GM18873 (cell line): Measurements from ENCODE around the gene ZNF385A.
A peak's percentile ranks its signal among the peaks of the same experiment; 100 is the strongest.

Experiments used
- ATAC-seq: cut with Tn5 transposase; IDR thresholded peaks from one replicate; pipeline ENCODE4 v1.9.1; 2021; ENCODE audit warnings: mild to moderate bottlenecking, moderate library complexity, moderate number of reproducible peaks; ENCODE audit not compliant: unreplicated experiment, low FRiP score

Gene ZNF385A

DNA sequence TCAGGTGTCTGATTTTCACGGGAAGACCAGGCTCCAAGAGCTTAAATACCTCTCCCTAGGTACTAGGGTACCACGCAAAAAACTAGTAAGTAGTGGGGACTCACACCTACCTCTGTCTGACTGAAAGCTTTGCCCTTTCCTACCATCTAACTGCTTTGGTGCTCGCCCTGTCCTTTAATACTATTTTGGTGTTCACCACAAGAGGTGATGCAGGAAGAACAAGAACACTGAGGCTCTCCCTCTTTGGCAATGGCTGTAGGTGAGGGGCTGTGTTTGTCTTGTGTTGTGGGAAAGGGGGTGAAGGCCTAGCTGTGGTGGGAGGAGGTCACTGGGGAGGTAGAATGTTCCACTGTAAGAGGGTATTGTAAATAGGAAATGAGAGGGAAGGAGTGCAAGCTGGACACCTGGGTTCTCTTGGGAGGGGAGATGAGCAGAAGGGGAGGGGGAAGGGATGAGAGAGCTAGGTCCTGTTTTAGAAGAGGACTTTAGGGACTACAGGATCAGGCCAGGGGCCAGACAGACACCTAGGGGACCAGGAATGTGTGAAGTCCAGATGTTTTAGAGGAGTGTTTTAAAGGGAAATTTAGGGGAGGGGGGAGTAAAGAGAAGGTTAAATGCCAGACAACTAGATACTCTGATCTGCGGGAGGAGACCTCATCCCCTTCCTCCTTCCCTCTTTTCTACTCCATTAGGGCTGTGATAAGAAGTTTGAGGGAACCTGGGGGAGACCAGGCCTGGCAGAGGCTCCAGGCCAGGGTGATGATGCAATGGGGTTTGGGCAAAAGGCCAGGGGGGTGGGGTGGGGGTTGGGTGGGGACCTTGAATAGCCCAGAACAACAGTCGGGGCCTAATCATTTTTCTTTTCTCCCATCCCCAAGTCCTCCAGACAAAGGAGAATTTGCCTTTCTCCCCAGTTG lies 32.4 kb upstream of the ZNF385A start:
- no peak for ATAC-seq

DNA sequence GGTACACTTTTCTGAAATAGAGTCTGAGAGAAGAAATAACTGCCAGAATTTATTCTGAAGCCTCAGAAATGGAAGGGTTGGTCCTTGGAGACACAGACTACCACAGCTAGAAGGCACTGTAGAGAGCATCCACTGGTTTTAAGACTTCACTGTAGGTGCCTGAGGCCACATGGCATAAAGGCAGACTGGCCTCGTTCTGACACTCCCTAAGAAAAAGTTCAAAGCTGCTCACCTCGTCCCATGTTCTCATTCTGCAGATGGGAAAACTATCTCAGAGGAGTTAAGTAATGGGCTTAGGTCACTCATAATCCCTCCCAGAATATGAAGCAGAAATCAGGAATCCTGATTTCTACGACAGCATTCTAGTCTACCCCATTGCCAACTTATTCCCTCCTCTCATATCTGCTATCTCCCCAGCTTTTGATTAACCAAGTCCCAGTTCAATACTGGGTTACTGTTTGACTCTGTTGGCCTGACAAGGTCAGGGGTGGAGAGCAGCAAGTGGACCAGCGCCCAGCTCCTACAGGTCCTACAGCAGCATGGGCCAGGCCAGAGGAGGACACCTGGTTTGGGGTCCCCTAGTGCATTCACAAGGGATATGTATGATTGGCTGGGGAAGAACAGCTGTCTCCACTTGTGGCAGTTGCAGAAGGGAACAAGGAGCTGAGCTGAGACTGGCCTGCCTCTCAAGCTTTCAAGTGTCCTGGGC lies 30.8 kb upstream of the ZNF385A start:
- ATAC-seq = no peak

DNA sequence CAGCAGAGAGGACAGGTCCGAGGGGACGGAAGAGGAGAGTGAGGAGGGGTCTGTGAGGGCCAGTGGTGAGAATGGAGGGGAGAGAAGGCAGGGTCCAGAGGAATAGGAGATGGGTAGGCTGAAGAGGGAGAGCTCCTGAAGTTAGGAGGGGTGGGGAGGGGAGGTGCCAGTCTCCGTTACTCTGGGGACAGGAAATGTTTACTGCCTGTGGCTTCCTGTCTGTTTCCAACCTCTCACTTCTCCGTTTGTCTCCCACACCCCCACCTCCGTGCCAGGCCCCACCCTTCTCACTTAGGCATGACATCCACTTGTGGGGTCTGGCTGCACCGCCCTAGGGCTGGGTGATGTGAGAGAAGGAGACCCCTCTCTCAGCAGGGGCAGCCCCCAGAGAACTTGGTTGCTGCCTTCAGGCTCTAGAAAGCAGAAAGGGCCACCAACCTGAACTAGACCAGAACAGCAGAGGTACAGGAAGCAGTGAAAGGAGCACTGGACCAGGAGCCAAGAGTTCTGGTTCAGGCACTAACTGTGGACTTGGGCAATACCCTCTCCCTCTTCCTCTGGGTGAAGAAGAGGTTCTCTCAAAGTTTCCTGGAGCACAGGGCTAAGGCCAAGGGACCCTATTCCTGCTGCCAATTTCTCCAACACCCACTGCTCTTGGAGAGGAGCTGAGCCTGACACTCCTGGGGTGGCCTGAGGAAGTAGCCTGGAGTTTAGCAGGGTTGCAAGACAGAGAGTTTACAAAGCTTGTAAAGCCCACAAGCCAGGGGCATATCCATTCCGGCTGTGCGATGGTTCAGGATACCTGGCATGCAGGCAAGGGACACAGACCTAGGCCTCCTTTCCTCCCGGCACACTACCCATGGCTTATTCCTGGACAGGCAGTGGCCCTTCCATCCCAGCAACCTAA lies 29.0 kb upstream of the ZNF385A start:
- ATAC-seq = no peak

DNA sequence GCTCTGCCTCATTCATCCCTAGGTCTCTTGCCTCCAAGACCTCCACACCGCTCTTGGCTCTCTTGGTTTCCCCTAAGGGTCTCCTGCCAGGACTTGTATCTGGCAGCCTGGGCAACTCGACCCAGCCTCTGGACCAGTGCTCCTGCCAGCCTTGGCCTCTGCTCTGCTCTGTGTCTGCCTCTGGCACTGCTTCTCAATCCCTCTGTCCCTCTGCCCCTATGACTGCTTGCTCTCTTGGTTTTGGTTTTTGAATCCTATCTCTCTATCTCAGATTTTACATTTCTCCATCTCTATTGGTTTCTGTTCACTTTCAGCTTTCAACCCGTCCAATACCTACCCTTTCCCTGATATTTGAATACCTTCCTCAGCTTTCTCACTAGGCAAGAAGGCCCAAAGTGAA lies 28.3 kb upstream of the ZNF385A start:
- ATAC-seq = no peak

DNA sequence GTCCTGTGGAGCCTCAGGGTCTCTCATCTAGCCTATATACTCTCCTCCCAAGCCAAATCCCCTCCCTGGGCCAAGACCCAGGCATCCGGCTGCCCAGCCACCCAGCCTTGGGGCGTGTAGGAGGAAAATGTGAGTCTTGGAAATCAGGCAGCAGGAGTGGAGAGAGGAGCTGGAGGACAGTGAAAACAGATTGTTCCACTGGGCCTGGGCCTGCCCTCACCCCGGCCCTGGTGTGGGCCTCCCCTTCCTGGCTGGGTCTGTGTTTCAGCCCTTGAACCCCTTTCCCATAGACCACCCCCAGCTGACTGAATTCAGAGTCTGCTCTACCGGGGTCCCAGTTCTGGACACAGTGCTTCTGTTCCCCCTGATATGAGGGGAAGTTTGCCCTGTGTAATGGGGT lies 27.8 kb upstream of the ZNF385A start:
- ATAC-seq = no peak

DNA sequence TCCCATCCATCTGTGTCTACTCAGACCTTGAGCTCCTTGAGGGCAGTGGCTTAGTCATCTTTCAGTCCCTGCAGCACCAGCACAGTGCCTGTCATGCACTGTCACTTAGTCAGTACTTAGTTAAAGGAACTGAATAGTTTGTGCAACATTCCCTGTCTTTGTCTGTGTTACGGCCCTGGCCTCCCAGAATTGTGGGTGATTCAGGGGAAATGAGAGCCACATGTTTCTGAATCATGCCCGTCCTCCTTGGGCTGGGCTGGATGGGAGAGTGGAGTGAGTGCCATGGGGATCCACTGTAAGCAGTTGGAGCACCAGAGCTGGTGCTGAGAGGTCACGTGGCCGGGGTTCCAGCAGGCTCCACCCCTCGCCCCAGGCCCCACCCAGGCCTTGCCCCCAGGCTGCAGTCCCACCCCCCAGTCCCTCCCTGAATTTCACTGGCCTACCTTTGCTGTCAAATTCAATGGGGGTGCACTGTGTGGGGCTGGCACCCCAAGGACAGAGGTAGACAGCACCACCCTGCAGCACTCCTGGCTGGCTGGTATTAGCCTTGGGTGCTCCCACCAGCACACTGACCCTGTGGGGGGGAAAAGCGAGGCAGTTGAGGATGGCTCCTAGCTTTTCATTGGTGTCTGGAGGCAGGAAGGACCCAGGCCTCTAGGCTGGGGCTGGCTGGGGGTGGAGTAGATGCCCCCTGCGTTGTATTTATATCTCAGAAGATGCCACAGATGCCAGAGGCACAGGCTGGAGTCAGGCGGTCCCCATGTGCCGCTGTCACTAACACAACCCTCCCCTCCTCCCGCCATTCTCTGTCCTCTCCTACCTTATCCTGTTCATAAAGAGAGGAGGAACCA lies 27.1 kb upstream of the ZNF385A start:
- no peak for ATAC-seq

DNA sequence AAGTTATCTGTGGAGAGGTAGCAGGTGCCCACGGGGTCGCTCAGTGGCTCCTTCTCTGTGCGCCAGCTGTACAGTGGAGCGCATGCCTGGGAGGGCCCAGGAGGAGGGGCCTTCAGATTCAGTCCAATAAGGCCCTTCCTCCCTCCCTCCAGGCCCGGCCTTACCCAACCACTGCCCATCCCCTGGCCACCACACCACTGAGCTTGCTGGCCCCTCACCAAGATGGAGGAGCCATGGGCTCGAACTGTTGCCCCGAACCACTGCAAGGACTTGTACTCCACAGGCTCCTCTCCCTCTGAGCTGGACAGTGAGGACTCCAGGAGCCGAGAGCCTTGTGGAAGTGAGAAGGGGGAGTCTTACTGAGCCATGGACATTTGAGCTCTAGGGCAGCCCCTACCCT lies 24.7 kb upstream of the ZNF385A start:
- no peak for ATAC-seq

DNA sequence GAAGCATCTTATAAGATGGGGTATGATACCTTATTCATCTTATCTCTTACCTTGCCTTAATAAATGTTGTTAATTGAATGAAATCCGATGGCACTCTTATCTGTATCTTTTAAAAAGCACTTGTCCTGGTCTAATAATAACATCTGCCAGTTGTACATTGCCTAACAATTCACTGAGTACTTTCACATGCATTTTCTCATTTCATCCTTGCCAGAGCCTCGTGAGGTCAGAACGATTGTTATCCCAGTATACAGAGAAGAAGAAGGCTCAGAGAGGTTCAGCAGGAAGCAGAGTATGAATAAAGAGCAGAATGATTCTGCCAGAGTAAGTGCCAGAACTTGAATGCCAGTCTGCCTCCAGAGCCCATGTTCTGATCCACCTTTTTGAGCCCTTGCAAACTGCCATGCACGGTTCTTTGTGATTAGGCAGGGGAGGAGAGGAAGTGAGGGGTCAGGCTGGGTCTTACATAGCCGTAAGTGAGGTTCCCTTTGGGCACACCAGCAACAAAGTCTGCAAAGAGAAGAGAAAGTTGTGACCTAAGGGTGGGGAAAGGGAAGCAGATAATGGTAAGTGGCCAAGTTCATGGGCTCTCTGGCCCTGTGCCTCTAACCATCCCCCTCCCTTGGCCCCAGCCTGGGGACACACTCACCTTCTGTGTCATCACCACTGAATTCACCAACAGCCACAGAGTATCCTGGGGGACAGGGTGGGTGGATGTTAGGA lies 22.8 kb upstream of the ZNF385A start:
- ATAC-seq = no peak

DNA sequence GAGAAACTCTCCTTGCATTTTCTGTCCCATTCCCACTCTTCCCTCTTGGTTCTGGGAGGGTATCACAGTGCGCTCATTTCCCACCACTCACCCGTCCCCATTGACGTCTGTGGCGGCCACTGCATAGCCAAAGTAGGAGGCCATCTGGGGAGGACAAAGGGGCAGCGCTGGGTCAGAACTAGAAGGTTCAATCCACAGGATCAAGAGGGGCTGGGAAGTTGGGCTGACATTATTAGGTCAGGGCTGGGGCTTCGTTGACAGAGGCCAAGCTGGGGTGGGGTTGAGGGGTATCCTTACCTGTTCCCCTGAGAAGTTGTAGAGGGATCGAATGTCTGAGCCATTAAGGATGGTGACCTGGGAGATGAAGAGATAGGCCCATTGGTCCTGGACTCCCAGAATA lies 21.0 kb upstream of the ZNF385A start:
- ATAC-seq = no peak

DNA sequence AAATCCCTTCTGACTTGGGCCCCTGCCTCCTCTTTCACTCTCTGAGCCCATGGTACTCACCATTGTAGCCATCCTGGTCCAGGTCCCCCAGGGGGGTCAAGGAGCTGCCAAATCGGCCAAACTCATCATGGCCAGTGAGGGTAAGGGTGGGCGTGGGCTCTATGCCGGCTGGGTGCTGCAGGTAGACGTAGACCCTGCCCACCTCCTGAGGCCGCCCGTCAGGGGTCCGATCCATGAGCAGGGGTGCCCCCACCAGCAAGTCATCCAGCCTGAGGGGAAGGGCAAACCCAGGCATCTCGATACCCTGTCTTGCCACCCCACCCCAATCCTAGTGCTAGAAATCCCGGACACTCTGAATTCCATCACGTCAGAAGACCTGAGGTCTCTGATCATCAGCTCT lies 20.6 kb upstream of the ZNF385A start:
- ATAC-seq = no peak

DNA sequence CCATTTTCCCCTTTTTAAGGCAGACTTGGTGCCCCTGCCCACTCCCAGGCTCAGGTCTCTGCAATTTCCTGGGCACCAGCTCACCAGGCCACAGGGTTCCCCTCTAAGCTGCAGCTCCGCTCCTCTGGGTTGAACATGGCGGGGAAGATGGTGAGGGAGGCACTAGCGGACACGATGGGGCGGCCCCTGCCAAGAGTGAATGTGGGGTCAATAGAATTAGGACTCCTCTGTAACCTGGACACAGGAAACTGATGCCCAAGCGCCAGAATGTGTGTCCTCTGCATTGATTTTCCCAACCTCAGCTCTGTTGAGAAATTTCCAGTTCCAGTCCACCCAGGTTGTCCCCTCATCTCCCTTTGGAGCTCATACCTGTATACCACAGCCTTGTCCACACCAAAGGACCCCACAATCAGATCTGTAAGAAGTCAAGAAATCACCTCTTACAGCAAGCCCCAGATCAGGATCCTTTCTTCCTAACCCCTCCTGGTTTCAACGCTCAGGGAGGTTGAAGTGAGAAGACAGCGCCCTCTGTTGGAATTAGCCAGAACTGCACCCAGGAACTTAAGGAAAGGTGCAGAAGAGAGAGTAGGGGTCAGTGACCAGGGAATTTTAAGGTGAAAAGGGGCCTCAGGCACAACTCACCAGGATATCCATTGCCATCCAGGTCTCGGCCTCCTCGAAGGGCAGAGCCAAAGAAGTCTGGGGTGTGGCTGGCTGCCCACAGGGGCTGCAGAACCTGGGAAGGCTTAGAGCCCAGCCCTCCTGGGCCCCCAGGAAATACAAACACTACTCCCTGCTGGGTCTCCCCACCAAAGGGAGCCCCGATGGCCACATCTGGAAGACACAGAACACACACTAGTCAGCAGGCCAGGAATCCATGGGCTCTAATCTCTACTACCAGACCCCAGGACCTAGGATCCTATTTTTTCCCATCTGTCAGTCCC lies 19.8 kb upstream of the ZNF385A start:
- no peak for ATAC-seq

DNA sequence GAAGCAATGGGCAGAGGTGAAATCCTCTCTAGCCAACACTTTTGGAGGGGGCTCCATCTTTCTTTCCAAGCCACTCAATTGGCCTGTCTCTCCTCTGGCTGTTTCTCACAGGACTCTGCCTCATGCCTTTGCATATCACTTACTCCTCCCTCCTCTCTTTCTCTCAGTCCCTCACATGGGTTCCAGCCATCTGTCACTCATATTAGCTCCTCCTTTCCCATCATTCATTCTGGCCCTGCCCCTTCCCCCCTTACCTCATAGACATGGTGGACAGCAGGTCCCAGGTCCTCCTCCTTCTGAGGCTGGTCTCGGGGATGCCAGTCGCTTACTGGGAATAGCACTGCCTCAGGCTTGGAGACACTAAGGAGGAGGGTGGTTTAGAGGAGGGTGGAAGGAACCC lies 16.6 kb upstream of the ZNF385A start:
- ATAC-seq = no peak

DNA sequence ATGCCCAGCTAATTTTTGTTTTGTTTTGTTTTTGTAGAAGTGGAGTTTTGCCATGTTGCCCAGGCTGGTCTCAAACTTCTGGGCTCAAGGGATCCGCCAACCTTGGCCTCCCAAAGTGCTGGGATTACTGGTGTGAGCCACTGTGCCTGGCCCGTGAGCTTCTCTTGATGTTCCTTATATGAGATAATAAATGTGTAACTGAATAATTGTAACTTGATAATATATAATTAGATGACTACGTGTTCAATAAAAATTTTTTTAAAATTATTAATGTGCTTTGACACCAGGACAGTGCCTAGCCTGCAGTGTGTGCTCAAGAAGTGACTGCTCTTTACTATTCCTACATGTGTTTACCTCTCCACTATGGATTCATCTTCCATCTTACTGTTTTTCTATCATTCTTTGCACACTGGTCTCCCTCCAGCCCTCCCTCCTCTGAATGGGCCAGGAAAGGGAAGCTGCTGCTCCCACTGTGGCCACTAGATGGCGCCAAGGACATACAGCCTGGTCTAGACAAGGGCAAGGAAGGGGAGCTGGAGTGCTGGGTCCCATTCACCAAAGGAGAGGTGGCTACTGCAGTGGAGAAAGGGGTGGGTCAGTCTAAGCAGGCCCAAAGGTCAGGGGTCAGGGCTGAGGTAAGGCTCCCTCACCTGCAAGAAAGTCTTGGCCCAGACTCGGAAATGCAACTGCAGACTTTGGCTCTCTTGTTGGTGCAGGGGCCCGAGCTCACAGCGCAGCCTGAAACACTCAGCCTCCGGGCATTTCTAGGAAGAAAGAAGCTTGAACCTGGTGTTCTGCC lies 14.7 kb upstream of the ZNF385A start:
- peak; percentile 68 for ATAC-seq

DNA sequence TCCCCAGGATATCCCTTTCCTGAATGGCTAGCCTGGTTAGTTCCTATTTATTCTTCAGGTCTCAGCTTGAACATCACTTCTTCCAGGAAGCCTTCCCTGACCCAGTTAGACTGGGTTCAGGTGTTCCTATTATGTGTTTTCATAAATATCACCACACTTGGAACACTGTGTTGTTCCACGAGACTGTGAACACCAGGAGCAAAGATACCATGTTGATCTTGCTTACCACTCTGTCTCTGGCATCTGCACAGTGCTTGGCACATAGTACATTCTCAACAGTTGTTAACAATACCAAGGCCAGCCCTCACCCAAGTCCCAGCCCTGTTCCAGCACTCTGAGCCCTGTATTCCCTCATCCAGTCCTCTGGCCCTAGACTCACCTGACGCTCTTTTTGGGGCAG lies 13.7 kb upstream of the ZNF385A start:
- no peak for ATAC-seq

DNA sequence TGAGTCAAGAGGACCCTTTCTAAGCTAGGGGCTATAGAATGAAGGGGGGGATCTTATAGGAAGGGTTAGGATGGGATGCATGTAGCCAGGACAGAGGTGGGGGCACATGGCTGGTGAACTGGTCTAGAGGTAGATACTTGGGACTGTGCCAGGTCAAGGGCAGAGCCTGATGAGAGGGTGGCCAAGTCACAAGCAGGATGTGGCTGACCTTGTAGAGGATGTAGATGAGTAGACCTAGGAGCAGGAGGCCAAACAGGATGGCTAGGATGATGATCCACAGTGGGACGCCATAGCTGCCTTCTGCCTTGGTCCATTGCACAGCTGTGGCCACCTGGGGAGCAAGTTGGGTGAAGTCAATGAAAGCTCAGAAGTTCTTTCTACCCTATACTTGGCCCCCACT lies 12.6 kb upstream of the ZNF385A start:
- ATAC-seq = no peak

DNA sequence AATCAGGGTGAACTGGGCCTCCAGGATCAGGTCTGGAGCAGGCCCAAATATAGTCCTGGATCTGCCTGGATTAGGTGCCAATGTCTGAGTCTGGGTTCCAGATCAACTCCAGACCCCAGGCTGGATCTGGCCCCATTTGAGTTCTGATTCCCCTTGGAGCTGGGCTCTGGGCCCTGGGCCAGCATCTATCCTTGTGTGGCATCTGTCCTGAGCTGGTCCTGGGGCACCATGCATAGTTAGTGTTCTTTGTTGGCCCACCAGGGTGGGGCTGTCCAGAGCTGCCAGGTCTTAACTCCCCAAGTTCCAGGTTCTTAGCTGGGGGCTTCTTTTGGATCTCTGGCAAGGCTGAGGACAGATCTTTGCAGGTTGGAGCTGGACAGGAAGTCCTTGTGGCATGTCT lies 11.0 kb upstream of the ZNF385A start:
- ATAC-seq = no peak

DNA sequence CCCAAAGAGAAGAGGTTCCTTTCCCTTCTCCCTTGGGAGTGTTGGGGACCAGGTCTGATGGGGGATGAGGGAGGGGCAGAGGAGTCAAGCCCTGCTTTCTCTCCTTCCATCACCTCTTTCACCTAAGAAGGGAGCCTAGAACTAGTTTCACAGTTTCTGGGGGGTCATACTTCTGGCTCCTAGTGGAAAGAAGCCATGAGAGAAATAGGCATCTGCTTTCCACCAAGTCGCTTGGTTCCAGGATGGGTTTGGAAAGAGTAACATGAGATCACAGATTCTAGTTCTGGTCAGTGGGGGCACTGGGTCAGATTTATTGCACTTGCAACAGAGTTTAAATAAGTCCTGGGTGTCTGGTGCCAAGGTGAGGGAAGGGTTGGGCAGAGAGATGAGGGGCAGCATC lies 10.5 kb upstream of the ZNF385A start:
- no peak for ATAC-seq
